Measurements from ENCODE around the gene LGR5.

The LGR5 gene

DNA sequence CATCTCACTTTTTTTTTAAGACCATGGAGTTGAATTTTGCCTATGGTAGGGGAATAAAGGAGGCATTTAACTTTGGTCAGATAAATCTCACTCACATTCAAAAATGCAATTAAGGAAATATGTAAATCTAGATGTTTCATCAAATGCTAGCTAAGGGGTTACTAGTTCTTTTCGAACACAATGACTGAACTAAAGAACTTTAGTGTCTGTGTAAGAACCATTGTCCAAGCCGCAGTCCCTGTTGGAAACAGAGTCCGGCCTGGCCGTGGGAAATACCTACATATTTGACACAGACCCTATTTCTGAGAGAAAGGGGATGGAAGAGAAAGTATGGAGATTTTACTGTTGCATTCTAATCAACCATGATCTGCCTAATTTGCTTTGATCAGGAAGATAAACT, 17.4 kb downstream of the LGR5 start:
- DNase-seq (ENCODE audit: low read depth) = no peak
- no peak overlapping the region for H3K4me3 ChIP-seq (ENCODE audit: low read length)
- TF ChIP-seq, protein P1, sequence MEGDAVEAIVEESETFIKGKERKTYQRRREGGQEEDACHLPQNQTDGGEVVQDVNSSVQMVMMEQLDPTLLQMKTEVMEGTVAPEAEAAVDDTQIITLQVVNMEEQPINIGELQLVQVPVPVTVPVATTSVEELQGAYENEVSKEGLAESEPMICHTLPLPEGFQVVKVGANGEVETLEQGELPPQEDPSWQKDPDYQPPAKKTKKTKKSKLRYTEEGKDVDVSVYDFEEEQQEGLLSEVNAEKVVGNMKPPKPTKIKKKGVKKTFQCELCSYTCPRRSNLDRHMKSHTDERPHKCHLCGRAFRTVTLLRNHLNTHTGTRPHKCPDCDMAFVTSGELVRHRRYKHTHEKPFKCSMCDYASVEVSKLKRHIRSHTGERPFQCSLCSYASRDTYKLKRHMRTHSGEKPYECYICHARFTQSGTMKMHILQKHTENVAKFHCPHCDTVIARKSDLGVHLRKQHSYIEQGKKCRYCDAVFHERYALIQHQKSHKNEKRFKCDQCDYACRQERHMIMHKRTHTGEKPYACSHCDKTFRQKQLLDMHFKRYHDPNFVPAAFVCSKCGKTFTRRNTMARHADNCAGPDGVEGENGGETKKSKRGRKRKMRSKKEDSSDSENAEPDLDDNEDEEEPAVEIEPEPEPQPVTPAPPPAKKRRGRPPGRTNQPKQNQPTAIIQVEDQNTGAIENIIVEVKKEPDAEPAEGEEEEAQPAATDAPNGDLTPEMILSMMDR (conservative IDR thresholded peaks at IDR 0.05; ENCODE audit: low read length) = no peak

DNA sequence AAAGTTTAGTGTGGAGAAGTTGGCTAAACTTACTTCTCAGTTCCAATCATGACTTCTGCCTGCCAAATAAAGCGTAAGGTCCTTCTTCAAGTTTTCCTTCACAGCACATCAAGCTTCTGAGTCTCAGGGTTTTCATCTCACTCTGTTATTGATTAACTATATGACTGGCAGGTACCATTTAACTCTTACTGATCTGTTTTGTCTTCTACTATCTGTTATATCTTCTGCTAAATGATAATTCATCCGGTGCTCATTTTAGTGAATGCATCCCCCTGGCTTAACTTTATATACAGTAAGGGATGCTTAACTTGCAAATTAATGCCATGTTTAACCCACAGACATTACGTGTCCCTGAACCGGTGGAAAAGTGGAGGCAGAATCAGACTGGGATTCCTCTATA, 20.7 kb downstream of the LGR5 start:
- TF ChIP-seq, protein P1 (conservative IDR thresholded peaks at IDR 0.05; ENCODE audit: low read length) = no peak
- H3K4me3 ChIP-seq (ENCODE audit: low read length) = no peak overlapping the region
- no peak for DNase-seq (ENCODE audit: low read depth)

DNA sequence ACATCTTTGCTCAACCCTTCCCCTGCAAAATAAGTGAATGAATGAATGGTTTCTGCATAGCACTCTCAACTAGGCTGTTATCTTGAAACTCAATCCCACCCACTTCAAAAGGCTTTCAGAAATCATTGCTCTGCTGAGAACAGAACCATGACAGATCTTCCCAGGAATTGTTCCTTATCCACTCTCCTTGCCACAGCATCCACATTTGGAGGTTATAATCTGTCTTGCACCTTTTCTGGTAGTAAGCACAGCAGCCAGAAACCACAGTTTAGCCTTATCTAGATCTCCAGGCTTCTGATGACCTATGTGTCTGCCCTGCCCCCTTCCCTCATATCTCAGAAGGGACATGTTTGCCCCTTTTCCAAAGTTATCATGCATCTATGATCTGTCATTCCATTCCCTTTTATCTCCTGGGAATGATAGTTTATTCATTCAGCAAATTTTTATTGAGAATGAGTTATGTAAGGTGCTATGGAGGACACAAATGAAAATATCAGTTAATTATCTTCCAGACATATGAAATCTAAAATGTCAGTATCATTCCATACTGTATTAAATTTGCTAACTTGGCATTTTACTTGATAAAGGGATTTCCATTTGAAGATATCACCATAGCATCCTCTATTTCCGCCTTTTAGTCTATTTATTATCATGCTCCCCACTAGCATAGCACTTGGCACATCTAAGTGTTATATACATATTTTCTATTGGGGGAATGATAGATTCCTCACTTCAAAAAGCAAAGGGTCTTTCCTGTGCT, 21.4 kb downstream of the LGR5 start:
- TF ChIP-seq, protein P1 (conservative IDR thresholded peaks at IDR 0.05; ENCODE audit: low read length) = no peak
- no peak overlapping the region for H3K4me3 ChIP-seq (ENCODE audit: low read length)
- DNase-seq (ENCODE audit: low read depth) = no peak

DNA sequence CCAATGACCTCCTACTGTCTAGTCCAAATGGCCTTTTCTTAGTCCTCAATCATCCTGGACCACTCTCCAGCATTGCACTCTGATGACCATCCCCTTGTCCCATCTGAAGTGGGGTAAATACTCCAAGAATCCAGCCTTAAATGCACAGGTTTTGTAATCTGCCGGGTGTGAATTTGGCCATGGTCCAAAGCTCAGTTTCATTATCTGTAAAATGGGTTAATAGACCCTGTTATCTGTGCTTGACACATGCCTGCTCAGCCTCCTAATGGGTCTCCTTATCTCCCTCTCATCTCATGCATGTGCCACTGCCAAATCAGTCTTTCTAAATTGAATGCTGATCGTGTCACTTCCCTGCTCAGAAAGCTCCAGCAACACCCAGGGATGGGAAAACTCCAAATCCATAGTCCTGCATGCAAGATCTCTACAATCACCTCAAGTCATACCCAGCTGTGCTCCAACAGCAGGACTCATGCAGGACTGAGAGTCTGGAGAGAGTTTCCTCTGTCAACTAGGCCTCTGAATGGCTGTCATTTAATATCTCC, 22.3 kb downstream of the LGR5 start:
- DNase-seq (ENCODE audit: low read depth) = no peak
- H3K4me3 ChIP-seq (ENCODE audit: low read length) = no peak overlapping the region
- TF ChIP-seq, protein P1 (conservative IDR thresholded peaks at IDR 0.05; ENCODE audit: low read length) = no peak

DNA sequence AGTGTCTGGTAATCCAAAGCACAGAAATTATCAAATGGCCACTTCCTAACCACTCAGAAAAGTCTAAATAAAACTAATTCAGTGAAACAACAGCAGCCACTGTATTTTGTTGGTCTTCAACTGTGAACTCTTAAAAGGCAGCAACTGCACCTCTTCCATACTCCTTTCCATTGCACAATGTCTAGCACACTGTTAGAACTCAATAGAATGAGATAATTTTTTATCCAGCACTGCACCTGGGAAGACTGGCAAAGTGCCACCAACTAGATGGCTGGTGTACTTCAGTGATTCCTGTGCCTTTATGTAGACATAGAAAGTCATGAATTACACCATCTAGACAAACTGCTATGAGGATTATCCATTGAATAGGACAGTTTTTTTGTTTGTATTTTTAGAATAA, 26.2 kb downstream of the LGR5 start:
- TF ChIP-seq, protein P1 (conservative IDR thresholded peaks at IDR 0.05; ENCODE audit: low read length) = no peak
- no peak overlapping the region for H3K4me3 ChIP-seq (ENCODE audit: low read length)
- DNase-seq (ENCODE audit: low read depth) = no peak

DNA sequence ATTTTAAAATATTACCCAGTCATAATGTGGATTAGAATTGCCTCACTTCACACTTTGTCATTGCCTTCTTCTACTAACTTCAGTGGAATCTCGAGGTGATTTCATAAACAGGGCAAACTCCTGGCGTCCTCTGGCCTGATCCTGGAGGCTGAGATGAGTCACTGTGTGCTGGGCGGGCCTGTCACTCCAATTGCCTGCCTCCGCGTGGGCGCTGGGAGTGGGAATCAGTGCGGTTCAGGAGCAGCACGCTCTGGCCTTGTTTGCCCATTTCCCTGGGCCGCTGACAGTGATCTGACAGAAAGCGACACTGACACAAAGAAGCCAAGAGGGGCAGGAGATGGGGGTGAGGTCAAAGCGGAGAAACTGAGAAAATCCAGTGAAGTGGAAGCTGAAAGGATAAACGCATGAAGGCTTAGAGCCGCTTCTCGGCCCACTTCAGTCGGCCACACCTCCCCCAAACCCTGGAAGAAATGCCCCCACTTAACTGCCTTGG, 29.7 kb downstream of the LGR5 start:
- no peak overlapping the region for H3K4me3 ChIP-seq (ENCODE audit: low read length)
- peak; percentile 8 for DNase-seq (ENCODE audit: low read depth)
- TF ChIP-seq, protein P1 (conservative IDR thresholded peaks at IDR 0.05; ENCODE audit: low read length) = no peak

DNA sequence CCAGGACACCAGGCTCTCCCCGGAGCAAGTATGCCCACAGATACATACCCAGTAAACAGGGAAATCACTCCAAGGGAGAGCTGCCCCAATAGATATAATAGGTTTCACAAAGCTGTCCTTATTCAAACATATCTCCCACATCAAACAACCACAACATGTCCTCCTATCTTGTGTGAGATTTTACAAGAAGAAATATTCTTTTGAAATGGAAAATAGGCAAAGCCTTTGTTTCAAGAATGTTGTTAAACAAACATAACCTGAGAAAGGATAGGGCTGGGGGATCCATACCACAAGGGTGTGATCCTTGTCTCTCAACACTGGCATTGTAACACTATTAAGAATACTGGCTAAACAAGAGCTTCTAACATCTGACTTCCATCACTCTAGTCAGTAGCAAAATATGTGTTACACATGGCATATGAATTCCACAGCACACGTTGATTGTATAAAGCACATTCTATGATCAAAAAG, 32.9 kb downstream of the LGR5 start:
- peak; percentile 66 for DNase-seq (ENCODE audit: low read depth)
- no peak overlapping the region for H3K4me3 ChIP-seq (ENCODE audit: low read length)
- TF ChIP-seq, protein P1 (conservative IDR thresholded peaks at IDR 0.05; ENCODE audit: low read length) = no peak

Measured in AG10803 (cell line).